Activated T-cell treated with anti-CD3 and anti-CD28 coated beads for 4 hours (primary cell): ENCODE results near the gene KRT1.
"Not testable (repeated sequence)": the region's sequence is repeated elsewhere in the genome, so short reads cannot be mapped to it uniquely, and the experiment has no call there.

ENCODE experiments used
- DNase-seq: peaks from one replicate; pipeline ENCODE4 v3.0.0-alpha.2; 2020

The KRT1 gene

GRCh38 chr12:52681526-52682380 lies 1.5 kb upstream of the KRT1 start:
- DNase-seq, result no peak

DNA sequence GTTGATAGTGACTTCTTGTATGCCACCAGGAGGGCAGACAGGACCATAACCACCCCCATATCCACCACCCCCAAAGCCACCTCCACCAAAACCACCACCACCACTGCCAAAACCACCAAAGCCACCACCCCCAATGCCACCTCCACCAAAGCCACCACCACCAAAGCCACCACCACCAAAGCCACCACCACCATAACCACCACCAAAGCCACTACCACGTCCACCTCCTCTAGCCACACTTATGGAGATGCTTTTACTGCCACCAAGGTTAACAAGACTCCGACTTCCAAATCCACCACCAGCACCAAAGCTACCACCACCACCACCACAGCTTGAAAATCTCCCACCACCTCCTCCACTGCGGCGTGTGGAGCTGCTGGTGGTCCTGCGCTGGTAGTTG lies 332 bp downstream of the KRT1 start:
- no peak for DNase-seq

DNA sequence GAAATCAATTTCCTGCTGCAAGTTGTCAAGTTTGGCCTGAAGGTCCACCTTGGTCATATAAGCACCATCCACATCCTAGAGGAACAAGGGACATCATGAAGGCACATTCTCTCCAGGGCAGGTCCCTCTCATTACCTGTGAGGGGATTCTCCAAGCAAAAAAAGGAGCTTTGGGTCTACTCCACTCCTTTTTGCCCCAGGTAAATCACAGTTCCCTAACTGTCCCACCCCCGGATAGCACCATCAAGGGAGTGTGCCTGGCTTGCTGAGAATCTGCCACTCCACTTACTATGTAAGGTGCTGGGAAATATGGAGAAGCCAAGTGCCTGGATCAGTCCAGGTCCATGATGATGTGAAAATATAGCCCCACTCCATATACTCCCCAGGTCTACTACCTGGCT lies 2.5 kb downstream of the KRT1 start:
- no peak for DNase-seq

GRCh38 chr12:52677126-52677525 lies 3.1 kb downstream of the KRT1 start:
- DNase-seq, result no peak

- no peak for DNase-seq
Measured at GRCh38 chr12:52676163-52676562, 4.0 kb downstream of the KRT1 start.

DNA sequence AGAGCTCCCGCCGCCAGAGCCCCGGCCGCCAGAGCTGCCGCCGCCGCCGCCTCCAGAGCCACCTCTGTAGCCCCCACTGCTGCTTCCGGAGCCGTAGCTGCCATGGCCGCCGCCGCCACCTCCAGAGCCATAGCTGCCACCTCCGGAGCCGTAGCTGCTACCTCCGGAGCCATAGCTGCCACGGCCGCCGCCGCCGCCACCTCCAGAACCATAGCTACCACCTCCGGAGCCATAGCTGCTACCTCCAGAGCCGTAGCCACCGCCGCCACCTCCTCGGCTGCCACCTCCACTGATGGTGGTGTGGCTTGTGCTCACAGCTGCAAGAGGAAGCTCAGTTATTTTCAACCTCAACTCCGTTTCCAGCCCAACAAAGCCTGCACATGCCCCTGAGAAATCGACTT lies 4.9 kb downstream of the KRT1 start:
- no peak for DNase-seq

DNA sequence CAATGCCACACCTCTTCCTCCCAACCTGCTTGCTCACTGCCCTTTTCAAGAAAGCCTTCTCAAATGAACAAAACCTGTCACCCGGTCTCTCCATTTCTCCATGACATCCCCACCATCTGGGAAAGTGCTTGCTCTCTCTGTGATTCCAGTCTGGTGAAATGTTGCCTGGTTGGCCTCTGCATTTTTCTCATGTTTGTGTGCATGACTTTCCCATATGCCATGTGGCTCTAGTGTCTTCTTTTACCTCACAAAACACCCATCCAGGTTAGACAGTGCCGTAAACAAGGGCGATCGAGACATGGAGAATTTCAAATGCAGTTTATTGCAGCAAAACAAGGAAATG lies 5.8 kb downstream of the KRT1 start:
- DNase-seq, result no peak

DNA sequence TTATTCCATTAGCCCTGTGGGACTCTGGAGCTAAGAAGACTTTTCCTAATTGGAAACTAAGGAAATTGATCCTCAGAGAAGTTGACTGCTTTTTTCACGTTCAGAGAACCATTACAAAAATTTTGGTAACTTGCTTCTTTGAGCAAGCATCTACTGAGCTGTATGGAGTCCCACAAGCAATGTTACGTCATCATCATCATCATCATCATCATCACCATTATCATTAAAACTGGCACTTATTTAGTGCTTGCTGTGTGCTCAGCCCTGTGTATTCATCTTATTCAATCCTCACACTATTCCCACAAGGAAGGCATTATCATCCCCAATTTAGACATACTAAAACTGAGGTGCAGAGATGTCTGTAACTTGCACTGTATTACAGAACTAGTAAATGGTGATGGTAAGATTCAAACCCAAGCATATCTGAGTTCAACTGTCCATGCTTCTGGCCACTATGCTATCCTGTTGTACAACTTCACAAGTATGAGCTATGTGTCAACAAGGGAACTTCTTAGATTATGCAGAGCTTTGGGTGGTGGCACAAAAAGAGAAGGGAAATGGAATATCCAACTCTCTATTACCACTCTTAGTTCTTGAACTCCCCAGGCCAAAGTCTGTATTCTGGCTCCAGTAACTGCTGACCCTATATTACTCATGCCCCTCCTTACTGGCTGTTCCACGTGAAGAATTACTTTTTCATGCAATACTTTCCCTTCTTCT lies 6.3 kb downstream of the KRT1 start:
- no peak for DNase-seq

DNA sequence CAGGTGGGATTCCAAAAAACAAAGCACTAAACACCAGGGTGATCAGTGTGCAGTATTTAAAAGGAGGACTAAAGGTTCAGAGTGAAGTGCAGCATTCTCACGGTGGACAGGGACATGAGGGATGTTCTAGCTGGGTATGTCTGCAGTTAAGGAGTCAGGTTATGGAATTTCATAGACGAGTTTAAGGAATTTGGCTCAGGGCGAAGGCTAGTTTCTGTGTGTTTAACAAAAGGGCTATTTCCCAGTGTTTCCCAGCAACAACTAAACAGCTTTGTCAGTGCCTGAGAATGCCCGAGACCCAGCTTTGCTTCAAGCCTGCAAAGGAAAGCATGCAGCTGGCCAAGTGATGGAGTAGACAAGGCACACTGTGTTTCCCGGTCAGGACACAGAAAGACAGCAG lies 7.0 kb downstream of the KRT1 start:
- DNase-seq, result no peak

GRCh38 chr12:52672321-52672933 lies 7.8 kb downstream of the KRT1 start:
- DNase-seq, result no peak

GRCh38 chr12:52670961-52671360 lies 9.2 kb downstream of the KRT1 start:
- no peak for DNase-seq

DNA sequence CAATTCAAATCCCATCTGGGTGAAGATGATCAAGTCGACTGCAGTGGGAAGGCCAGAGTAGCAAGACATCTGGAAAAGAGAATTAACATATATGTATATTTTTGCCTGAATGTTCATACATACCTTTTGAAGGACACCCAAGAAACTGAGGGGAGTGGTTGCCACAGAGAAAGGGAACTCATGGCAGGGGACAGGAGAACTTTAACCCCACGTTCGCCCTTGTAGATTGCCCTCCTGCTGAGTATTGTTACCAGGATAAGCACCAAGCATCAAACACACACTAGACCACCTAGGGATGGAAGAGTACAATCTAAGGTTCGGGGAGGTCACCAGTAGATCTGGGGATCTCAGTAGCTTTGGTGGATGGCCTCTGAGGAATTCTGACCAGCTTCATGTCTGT lies 9.7 kb downstream of the KRT1 start:
- DNase-seq, result no peak

- not testable (repeated sequence) for DNase-seq
Measured at GRCh38 chr12:52669941-52670340, 10.3 kb downstream of the KRT1 start.

- no peak for DNase-seq
Measured at GRCh38 chr12:52669426-52669825, 10.8 kb downstream of the KRT1 start.

DNA sequence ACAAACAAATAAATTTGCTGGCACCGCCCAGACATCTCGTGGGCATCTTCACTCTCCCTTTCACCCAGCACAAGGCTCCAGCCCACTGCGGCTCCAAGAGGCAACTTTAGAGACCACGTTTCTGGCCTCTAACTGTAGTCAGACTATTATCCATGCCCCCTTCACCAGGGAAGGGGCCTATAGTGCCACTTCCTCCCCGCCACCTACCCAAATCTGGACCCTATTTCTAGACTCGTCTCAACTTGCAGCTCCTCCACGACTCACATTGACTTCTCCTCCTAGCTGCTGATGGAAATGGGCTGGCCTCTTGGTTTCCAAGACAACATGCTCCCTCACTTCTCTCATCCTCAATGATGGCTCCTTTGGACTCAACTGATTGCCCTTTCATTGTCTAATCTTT lies 12.3 kb downstream of the KRT1 start:
- no peak for DNase-seq

GRCh38 chr12:52667509-52667908 lies 12.7 kb downstream of the KRT1 start:
- no peak for DNase-seq

DNA sequence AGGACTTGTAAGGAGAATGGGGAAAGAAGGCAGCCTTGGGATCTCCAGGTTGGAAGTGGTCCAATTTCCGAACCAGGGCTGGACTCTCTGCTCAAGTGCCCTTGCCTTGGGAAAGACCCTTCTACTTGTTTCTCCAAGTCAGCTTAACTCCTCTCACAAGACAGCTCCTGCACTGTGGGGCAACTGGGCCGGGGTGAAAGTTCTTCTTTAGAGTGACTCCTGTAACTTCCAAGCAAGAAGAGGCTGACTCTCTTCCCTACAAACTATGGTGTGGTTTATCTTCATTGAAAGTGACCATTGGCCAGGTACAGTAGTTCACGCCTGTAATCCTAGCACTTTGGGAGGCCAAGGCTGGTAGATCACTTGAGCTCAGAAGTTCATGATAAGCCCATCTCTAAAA lies 13.7 kb downstream of the KRT1 start:
- DNase-seq, result no peak

- DNase-seq, result no peak
Measured at GRCh38 chr12:52663420-52663819, 16.8 kb downstream of the KRT1 start.

- no peak for DNase-seq
Measured at GRCh38 chr12:52662918-52663229, 17.3 kb downstream of the KRT1 start.

GRCh38 chr12:52662093-52662917 lies 17.9 kb downstream of the KRT1 start:
- DNase-seq, result no peak

- no peak for DNase-seq
Measured at GRCh38 chr12:52661668-52662067, 18.5 kb downstream of the KRT1 start.

DNA sequence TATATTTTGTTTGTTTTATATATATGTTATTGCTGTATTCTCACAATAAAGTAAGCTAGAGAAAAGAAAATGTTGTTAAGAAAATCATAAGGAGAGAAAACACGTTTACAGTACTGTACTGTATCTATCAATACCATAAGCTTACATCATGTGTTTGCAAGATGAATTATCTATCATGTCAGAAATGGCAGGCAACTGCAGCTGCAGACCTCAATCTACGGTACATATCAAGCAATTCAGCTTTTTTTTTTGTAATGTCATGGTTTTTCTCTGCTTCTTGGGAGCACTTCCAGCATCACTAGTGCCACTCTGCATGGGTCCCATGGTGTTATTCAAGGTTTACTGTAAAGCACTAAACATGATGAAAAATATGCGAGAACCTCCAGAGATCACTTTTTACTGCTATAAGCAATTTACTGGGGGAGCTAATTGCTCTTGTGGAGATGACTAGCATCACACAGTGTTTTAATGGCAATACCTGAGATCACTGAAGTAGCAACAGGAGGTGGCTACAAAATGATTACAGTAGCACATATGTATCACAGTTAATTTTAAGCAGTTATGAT lies 19.2 kb downstream of the KRT1 start:
- DNase-seq, result no peak

DNA sequence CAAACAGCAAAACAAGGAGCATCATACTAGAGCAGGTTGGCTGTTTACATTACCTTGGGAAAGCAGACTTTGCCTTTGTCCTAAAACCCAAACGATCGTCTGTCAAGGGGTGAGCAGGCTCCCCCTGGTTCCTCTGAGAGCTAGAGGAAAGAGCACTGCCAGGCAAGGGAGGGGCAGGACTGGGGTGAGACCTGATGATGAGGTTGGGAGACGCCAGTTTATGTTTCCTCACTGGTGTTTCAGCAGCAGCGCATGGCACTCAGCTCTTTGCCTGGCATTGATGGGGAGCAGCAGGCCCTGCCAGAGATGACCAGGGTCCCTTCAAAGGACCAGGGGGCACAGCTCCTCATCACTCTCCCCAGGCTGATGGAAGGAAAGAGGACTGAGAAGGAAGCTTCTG lies 20.3 kb downstream of the KRT1 start:
- no peak for DNase-seq
